DOHH2 (cell line): ENCODE data around the gene GPRIN3.

Source experiments
- H3F3A ChIP-seq: fragments of 200-600 bp; sonication (generic), shearing (Covaris generic); 2 replicates; pipeline ENCODE4 v1.6.0; 2016; ENCODE audit warnings: antibody characterized with exemption, mild to moderate bottlenecking; ENCODE audit not compliant: control insufficient read depth, insufficient read depth
- H3K27ac ChIP-seq: fragments of 200-600 bp; sonication (generic); 2 replicates; pipeline ENCODE4 v1.5.1; 2014; ENCODE audit warnings: low read depth, mild to moderate bottlenecking, low read length, moderate library complexity
- H3K27me3 ChIP-seq: fragments of 200-600 bp; sonication (generic); 2 replicates; pipeline ENCODE4 v1.6.1; 2014; ENCODE audit warnings: mild to moderate bottlenecking, low read length, mixed read lengths; ENCODE audit not compliant: control insufficient read depth
- H3K36me3 ChIP-seq: fragments of 200-600 bp; sonication (generic); 2 replicates; pipeline ENCODE4 v1.6.1; 2014; ENCODE audit warnings: mild to moderate bottlenecking, low read length, moderate library complexity, mixed read lengths; ENCODE audit not compliant: control insufficient read depth
- H3K4me1 ChIP-seq: fragments of 200-600 bp; sonication (generic); 2 replicates; pipeline ENCODE4 v1.6.1; 2014; ENCODE audit warnings: mild to moderate bottlenecking, low read length, mixed read lengths; ENCODE audit not compliant: control insufficient read depth
- H3K4me2 ChIP-seq: fragments of 200-600 bp; sonication (generic); 2 replicates; pipeline ENCODE4 v1.6.0; 2014; ENCODE audit warnings: mild to moderate bottlenecking, low read length, moderate library complexity
- H3K4me3 ChIP-seq: fragments of 200-600 bp; sonication (generic); 2 replicates; pipeline ENCODE4 v1.5.1; 2014; ENCODE audit warnings: mild to moderate bottlenecking, low read length, mixed read lengths
- H3K79me2 ChIP-seq: fragments of 200-600 bp; sonication (generic); 2 replicates; pipeline ENCODE4 v1.6.1; 2014; ENCODE audit warnings: mild to moderate bottlenecking, low read length, mixed read lengths; ENCODE audit not compliant: control insufficient read depth
- H3K9me2 ChIP-seq: fragments of 200-600 bp; sonication (generic); replicated peaks from 2 replicates; pipeline ENCODE4 v1.6.1; 2014; ENCODE audit warnings: mild to moderate bottlenecking, low read length, mixed read lengths; ENCODE audit not compliant: control insufficient read depth
- H3K9me3 ChIP-seq: fragments of 200-600 bp; sonication (generic); 2 replicates; pipeline ENCODE4 v1.6.1; 2014; ENCODE audit warnings: antibody characterized with exemption, low read length, mixed read lengths; ENCODE audit not compliant: control insufficient read depth, insufficient read depth
- H4K20me1 ChIP-seq: fragments of 200-600 bp; sonication (generic); 2 replicates; pipeline ENCODE4 v1.6.0; 2014; ENCODE audit warnings: low read depth, mild to moderate bottlenecking, antibody characterized with exemption, low read length, moderate library complexity; ENCODE audit not compliant: control insufficient read depth, insufficient read depth
- EZH2phosphoT487 ChIP-seq: fragments of 200-600 bp; sonication (generic); IDR thresholded peaks from 2 replicates; pipeline ENCODE4 v1.6.1; 2017; ENCODE audit warnings: borderline replicate concordance, mild to moderate bottlenecking, antibody characterized with exemption, low read length, moderate library complexity, mixed read lengths
- TF ChIP-seq, protein P1 (sequence below): fragments of 200-600 bp; sonication (generic); IDR thresholded peaks from one replicate; pipeline ENCODE4 v1.5.1; 2014; ENCODE audit warnings: antibody characterized with exemption, mild to moderate bottlenecking, low read depth, low read length; ENCODE audit not compliant: poor library complexity, severe bottlenecking

The GPRIN3 gene

DNA sequence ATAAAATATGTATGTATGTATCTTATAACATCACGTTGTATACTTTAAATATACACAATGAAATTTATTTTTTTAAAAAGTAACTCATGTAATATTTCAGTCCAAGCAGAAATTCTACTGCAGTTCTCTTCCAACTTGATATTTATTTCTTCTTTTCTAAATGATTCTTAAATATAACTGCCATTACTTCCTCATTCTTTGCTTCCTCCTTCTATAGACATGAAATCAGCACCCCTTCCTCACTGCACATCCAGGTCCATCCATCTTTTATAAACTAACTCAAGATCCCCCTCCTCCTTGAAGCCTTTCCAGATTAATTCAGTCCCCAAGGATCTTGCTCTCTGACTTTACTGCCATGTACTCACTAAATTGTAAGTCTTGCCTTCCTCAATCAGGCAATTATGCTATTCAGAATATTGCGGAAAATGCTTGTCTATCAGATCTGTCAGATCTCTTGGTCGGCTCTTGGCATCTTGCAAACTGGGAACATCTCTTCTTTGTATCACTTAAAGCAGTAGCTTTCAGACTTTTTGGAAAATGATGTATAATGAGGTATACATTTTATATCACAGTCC, 3.7 kb downstream of the GPRIN3 start:
- Histone ChIP-seq H3K4me2 (peak overlapping the region; percentile 30), H3K9me2 (no peaks in the 10 kb centered on the region), H3K36me3 (no peaks in the 10 kb centered on the region), H3K27ac (no peak overlapping the region), H3K9me3 (no peaks in the 10 kb centered on the region), H3K4me3 (no peak overlapping the region), H3K27me3 (peaks cover 29% of the 10 kb centered on the region), H4K20me1 (no peaks in the 10 kb centered on the region), H3K4me1 (peaks cover 54% of the 10 kb centered on the region), H3K79me2 (no peaks in the 10 kb centered on the region), H3F3A (peaks cover 11% of the 10 kb centered on the region)
- TF ChIP-seq EZH2phosphoT487 = no peak
- TF ChIP-seq, protein P1, sequence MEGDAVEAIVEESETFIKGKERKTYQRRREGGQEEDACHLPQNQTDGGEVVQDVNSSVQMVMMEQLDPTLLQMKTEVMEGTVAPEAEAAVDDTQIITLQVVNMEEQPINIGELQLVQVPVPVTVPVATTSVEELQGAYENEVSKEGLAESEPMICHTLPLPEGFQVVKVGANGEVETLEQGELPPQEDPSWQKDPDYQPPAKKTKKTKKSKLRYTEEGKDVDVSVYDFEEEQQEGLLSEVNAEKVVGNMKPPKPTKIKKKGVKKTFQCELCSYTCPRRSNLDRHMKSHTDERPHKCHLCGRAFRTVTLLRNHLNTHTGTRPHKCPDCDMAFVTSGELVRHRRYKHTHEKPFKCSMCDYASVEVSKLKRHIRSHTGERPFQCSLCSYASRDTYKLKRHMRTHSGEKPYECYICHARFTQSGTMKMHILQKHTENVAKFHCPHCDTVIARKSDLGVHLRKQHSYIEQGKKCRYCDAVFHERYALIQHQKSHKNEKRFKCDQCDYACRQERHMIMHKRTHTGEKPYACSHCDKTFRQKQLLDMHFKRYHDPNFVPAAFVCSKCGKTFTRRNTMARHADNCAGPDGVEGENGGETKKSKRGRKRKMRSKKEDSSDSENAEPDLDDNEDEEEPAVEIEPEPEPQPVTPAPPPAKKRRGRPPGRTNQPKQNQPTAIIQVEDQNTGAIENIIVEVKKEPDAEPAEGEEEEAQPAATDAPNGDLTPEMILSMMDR = no peak

DNA sequence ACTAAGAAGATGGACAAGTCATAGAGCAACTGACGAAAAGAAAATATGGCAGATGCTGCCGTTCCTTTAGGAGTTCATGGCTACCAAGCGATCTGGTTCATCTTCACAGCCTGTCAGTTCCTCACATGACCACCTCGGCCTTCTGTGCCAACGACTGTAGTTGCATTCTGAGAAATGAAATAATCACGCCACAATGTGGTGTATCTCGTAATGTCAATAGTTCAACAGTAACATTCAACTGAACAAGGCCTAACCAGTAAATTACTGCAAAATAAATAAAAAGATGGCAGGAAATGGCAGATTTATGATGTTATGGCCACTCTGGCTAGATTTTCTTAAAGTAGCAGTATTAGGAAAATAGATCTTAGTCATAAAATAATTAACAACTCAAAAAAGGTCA, 4.4 kb downstream of the GPRIN3 start:
- Histone ChIP-seq H3K9me2 (no peaks in the 10 kb centered on the region), H3K27ac (no peak overlapping the region), H3K4me1 (peaks cover 62% of the 10 kb centered on the region), H3K9me3 (no peaks in the 10 kb centered on the region), H3K79me2 (no peaks in the 10 kb centered on the region), H3K27me3 (peaks cover 25% of the 10 kb centered on the region), H3F3A (peaks cover 18% of the 10 kb centered on the region), H3K36me3 (no peaks in the 10 kb centered on the region), H3K4me3 (no peak overlapping the region), H3K4me2 (no peak overlapping the region), H4K20me1 (no peaks in the 10 kb centered on the region)
- TF ChIP-seq, protein P1 = no peak
- no peak for TF ChIP-seq EZH2phosphoT487

DNA sequence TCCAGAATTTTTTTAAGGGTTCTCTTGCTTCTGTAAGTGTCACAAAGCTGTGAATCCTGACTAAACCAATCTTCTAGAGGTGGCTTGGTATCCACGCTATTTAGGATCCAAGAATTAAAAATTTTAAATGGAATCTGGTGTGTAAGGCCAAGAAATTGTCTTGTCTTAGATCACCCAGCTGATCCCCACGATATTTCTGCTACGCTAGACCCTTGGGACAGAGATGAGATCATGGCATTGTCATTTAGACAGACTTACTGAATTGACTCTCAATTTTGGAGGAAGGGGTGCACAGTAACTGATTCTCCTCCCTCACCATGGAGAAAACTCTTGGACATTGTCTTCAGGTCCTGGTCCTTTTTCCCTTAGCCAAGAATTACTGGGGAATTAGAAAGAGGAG, 5.7 kb downstream of the GPRIN3 start:
- Histone ChIP-seq H4K20me1 (no peaks in the 10 kb centered on the region), H3K4me3 (no peak overlapping the region), H3K4me2 (no peak overlapping the region), H3K27me3 (peaks cover 12% of the 10 kb centered on the region), H3K36me3 (no peaks in the 10 kb centered on the region), H3K9me3 (no peaks in the 10 kb centered on the region), H3K79me2 (no peaks in the 10 kb centered on the region), H3F3A (peaks cover 25% of the 10 kb centered on the region), H3K27ac (no peak overlapping the region), H3K9me2 (no peaks in the 10 kb centered on the region), H3K4me1 (peaks cover 68% of the 10 kb centered on the region)
- TF ChIP-seq, protein P1 = no peak
- TF ChIP-seq EZH2phosphoT487 = no peak
